Activated CD4-positive, alpha-beta memory T cell treated with anti-CD3 and anti-CD28 coated beads, Interleukin-2, amount 10 ng/mL, durations not matched to agents 7 days and 5 days (primary cell): Measurements from ENCODE around the gene RUFY3. TPM values are rescaled to one million over a fixed set of nuclear protein-coding genes. Genes with fewer than 3 reads are reported as not detected.

Experiments
- CTCF ChIA-PET: fragments of 350-600 bp; sonication (Branson Sonifier 250); formaldehyde crosslinking; loops from one replicate; lab custom pipeline; 2021; ENCODE audit warnings: antibody characterized with exemption, inconsistent platforms; lab: Charles Lee
- POLR2A ChIA-PET: fragments of 350-600 bp; sonication (Branson Sonifier 250); formaldehyde crosslinking; loops from one replicate; lab custom pipeline; 2021; ENCODE audit warnings: antibody characterized with exemption; lab: Charles Lee
- DNase-seq: peaks from one replicate; pipeline ENCODE4 v3.0.0-alpha.2; 2020
- H3K27ac Mint-ChIP-seq: one replicate; pipeline ENCODE4 v1.8.0; 2021; ENCODE audit warnings: mild to moderate bottlenecking, mixed read lengths
- H3K27me3 Mint-ChIP-seq: one replicate; pipeline ENCODE4 v1.8.0; 2021; ENCODE audit warnings: mixed read lengths
- H3K36me3 Mint-ChIP-seq: one replicate; pipeline ENCODE4 v1.8.0; 2021; ENCODE audit warnings: low read depth, mixed read lengths
- H3K4me1 Mint-ChIP-seq: one replicate; pipeline ENCODE4 v1.8.0; 2021; ENCODE audit warnings: mixed read lengths
- H3K4me3 Mint-ChIP-seq: one replicate; pipeline ENCODE4 v1.8.0; 2021; ENCODE audit warnings: mild to moderate bottlenecking, mixed read lengths
- H3K9me3 Mint-ChIP-seq: one replicate; pipeline ENCODE4 v1.8.0; 2021; ENCODE audit warnings: mixed read lengths
- total RNA-seq, 2 experiments: library from RNA; stranded (reverse); gene quantifications; one replicate each; pipeline ENCODE4 v1.2.3, GENCODE V29; 2021

Gene RUFY3
- total RNA-seq, 2 experiments from 2014 or later, result 9.1 to 9.7 TPM

- no peaks in the 10 kb centered on the region for H3K36me3 Mint-ChIP-seq
- ChIA-PET CTCF (interaction anchor here (1.0 to 4.4 kb wide), 5 partner anchors 19 to 132 kb away, joined by 3 to 34 read pairs (median 4); no protein-coding TSS in a partner anchor), POLR2A (interaction anchor here (0.8 to 4.5 kb wide), 6 partner anchors 16 to 288 kb away, joined by 3 to 40 read pairs (median 22); partner anchors contain the start of genes DCK, GRSF1 and UTP3)
- no peak for DNase-seq
- H3K9me3 Mint-ChIP-seq, result no peaks in the 10 kb centered on the region
- no peaks in the 10 kb centered on the region for H3K27me3 Mint-ChIP-seq
- H3K4me3 Mint-ChIP-seq, result peak overlapping the region; percentile 78
- peaks cover 22% of the 10 kb centered on the region for H3K4me1 Mint-ChIP-seq
- no peak overlapping the region for H3K27ac Mint-ChIP-seq
These were observed 15.2 kb upstream of the RUFY3 start for GRCh38 chr4:70706516-70706915.

GRCh38 chr4:70709611-70710205, 12.1 kb upstream of the RUFY3 start:
- POLR2A ChIA-PET, result no interaction called here
- no peaks in the 10 kb centered on the region for H3K27me3 Mint-ChIP-seq

GRCh38 chr4:70711599-70711998, 10.2 kb upstream of the RUFY3 start:
- Mint-ChIP-seq H3K27me3 (no peaks in the 10 kb centered on the region), H3K9me3 (no peaks in the 10 kb centered on the region), H3K4me3 (no peak overlapping the region), H3K36me3 (no peaks in the 10 kb centered on the region), H3K4me1 (peaks cover 9% of the 10 kb centered on the region), H3K27ac (no peak overlapping the region)
- ChIA-PET POLR2A (no interaction called here), CTCF (no interaction called here)
- no peak for DNase-seq

More at GRCh38 chr4:70709611-70710205, 12.1 kb upstream of the RUFY3 start:
- Mint-ChIP-seq H3K4me1 (peaks cover 18% of the 10 kb centered on the region), H3K4me3 (no peak overlapping the region), H3K9me3 (no peaks in the 10 kb centered on the region), H3K27ac (no peak overlapping the region), H3K36me3 (no peaks in the 10 kb centered on the region)
- CTCF ChIA-PET, result no interaction called here
- DNase-seq, result no peak

- no peaks in the 10 kb centered on the region for H3K27me3 Mint-ChIP-seq
- peaks cover 8% of the 10 kb centered on the region for H3K4me1 Mint-ChIP-seq
- no peak overlapping the region for H3K27ac Mint-ChIP-seq
- no peaks in the 10 kb centered on the region for H3K36me3 Mint-ChIP-seq
- H3K4me3 Mint-ChIP-seq, result no peak overlapping the region
- CTCF ChIA-PET, result interaction anchor here (1.3 kb wide), 1 partner anchor 10 kb away, joined by 5 read pairs; no protein-coding TSS in a partner anchor
- no peaks in the 10 kb centered on the region for H3K9me3 Mint-ChIP-seq
- POLR2A ChIA-PET, result interaction anchor here (0.6 kb wide), 1 partner anchor 19 kb away, joined by 3 read pairs; no protein-coding TSS in a partner anchor
- no peak for DNase-seq
These were observed 9.6 kb upstream of the RUFY3 start for GRCh38 chr4:70712150-70712549.

- no peak overlapping the region for H3K4me3 Mint-ChIP-seq
- no peaks in the 10 kb centered on the region for H3K27me3 Mint-ChIP-seq
- no peak for DNase-seq
- no peak overlapping the region for H3K27ac Mint-ChIP-seq
- no peaks in the 10 kb centered on the region for H3K36me3 Mint-ChIP-seq
- ChIA-PET CTCF (interaction anchor here (1.3 kb wide), 1 partner anchor 9 kb away, joined by 5 read pairs; no protein-coding TSS in a partner anchor), POLR2A (interaction anchor here (0.6 kb wide), 1 partner anchor 18 kb away, joined by 3 read pairs; no protein-coding TSS in a partner anchor)
- H3K9me3 Mint-ChIP-seq, result no peaks in the 10 kb centered on the region
- H3K4me1 Mint-ChIP-seq, result peaks cover 8% of the 10 kb centered on the region
These were observed 8.9 kb upstream of the RUFY3 start for GRCh38 chr4:70712604-70713452.

- DNase-seq, result no peak
- ChIA-PET POLR2A (no interaction called here), CTCF (interaction anchor here (1.3 kb wide), 1 partner anchor 9 kb away, joined by 5 read pairs; no protein-coding TSS in a partner anchor)
- Mint-ChIP-seq H3K36me3 (no peaks in the 10 kb centered on the region), H3K27me3 (no peaks in the 10 kb centered on the region), H3K4me1 (peaks cover 8% of the 10 kb centered on the region), H3K9me3 (no peaks in the 10 kb centered on the region), H3K4me3 (no peak overlapping the region), H3K27ac (no peak overlapping the region)
These were observed 8.2 kb upstream of the RUFY3 start for GRCh38 chr4:70713453-70714078.

GRCh38 chr4:70714079-70714887, 7.5 kb upstream of the RUFY3 start:
- Mint-ChIP-seq H3K4me1 (peaks cover 8% of the 10 kb centered on the region), H3K36me3 (no peaks in the 10 kb centered on the region), H3K27ac (no peak overlapping the region), H3K9me3 (no peaks in the 10 kb centered on the region), H3K4me3 (no peak overlapping the region), H3K27me3 (no peaks in the 10 kb centered on the region)
- DNase-seq, result no peak
- ChIA-PET POLR2A (no interaction called here), CTCF (no interaction called here)

- Mint-ChIP-seq H3K9me3 (no peaks in the 10 kb centered on the region), H3K27me3 (no peaks in the 10 kb centered on the region), H3K4me1 (peaks cover 8% of the 10 kb centered on the region), H3K36me3 (no peaks in the 10 kb centered on the region), H3K4me3 (no peak overlapping the region), H3K27ac (no peak overlapping the region)
- CTCF ChIA-PET, result no interaction called here
- POLR2A ChIA-PET, result interaction anchor here (0.7 to 1.2 kb wide), 2 partner anchors 11 to 19 kb away, joined by 3 read pairs; no protein-coding TSS in a partner anchor
- no peak for DNase-seq
These were observed 6.7 kb upstream of the RUFY3 start for GRCh38 chr4:70715097-70715496.

- POLR2A ChIA-PET, result interaction anchor here (1.0 kb wide), 1 partner anchor 15 kb away, joined by 3 read pairs; no protein-coding TSS in a partner anchor
These were observed 2.8 kb upstream of the RUFY3 start for GRCh38 chr4:70718811-70719604.

GRCh38 chr4:70722199-70722791, 531 bp downstream of the RUFY3 start:
- DNase-seq, result peak; percentile 21
- H3K27me3 Mint-ChIP-seq, result no peaks in the 10 kb centered on the region
- H3K9me3 Mint-ChIP-seq, result no peaks in the 10 kb centered on the region
- H3K27ac Mint-ChIP-seq, result no peak overlapping the region
- no peak overlapping the region for H3K4me3 Mint-ChIP-seq
- peaks cover 13% of the 10 kb centered on the region for H3K4me1 Mint-ChIP-seq
- H3K36me3 Mint-ChIP-seq, result no peaks in the 10 kb centered on the region
- ChIA-PET POLR2A (interaction anchor here (1.3 to 5.0 kb wide), 3 partner anchors 13 to 17 kb away, joined by 3 to 26 read pairs (median 4); no protein-coding TSS in a partner anchor), CTCF (interaction anchor here (0.6 to 4.2 kb wide), 5 partner anchors 10 to 31 kb away, joined by 3 to 20 read pairs (median 3); no protein-coding TSS in a partner anchor)

More at GRCh38 chr4:70718811-70719604, 2.8 kb upstream of the RUFY3 start:
- CTCF ChIA-PET, result interaction anchor here (1.6 kb wide), 1 partner anchor 17 kb away, joined by 4 read pairs; no protein-coding TSS in a partner anchor
- DNase-seq, result no peak
- H3K9me3 Mint-ChIP-seq, result no peaks in the 10 kb centered on the region
- H3K27me3 Mint-ChIP-seq, result no peaks in the 10 kb centered on the region
- H3K4me1 Mint-ChIP-seq, result peaks cover 15% of the 10 kb centered on the region
- H3K4me3 Mint-ChIP-seq, result no peak overlapping the region
- H3K36me3 Mint-ChIP-seq, result no peaks in the 10 kb centered on the region
- H3K27ac Mint-ChIP-seq, result no peak overlapping the region

GRCh38 chr4:70724463-70724862, 2.7 kb downstream of the RUFY3 start:
- no peak for DNase-seq
- POLR2A ChIA-PET, result interaction anchor here (5.0 kb wide), 1 partner anchor 10 kb away, joined by 26 read pairs; no protein-coding TSS in a partner anchor
- Mint-ChIP-seq H3K27me3 (no peaks in the 10 kb centered on the region), H3K4me3 (no peak overlapping the region), H3K9me3 (no peaks in the 10 kb centered on the region), H3K27ac (no peak overlapping the region), H3K36me3 (no peaks in the 10 kb centered on the region), H3K4me1 (peaks cover 13% of the 10 kb centered on the region)
- CTCF ChIA-PET, result interaction anchor here (0.6 to 4.2 kb wide), 2 partner anchors 11 to 33 kb away, joined by 3 to 20 read pairs; no protein-coding TSS in a partner anchor
